ENCODE results near the gene FCER2.

The FCER2 gene

DNA sequence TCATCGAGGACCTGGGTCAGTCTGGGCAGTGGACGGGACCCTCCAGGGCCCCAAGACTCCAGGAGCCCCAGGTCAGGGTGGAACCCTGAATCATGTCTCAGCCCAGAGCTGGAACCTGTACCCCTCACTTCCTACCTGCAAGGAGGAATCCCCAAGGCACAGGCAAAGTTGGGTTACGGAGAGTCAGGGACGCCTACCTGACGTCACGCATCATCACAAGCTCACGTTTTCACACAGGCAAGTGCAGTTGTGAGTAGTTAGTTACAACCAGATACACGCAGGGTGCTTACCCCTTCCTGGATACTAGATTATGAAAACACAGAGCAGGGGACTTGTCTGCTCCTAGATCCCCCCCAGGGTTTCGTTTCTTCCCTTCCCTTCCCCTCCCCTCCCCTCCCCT lies 31.1 kb downstream of the FCER2 start:
- Histone ChIP-seq H3K9me3 (ENCODE audit: control insufficient read depth in 5 of 5, low read length in 5 of 5) (peaks cover 0 to 7% (median 5%) of the 10 kb centered on the region in 5 donors), H3K27ac (ENCODE audit: low read depth, low read length) (no peak overlapping the region), H3K4me3 (ENCODE audit: low read depth in 1 of 5, low read length in 5 of 5) (no peak overlapping the region), H3K36me3 (ENCODE audit: control insufficient read depth in 5 of 5, insufficient read depth in 5 of 5, low read length in 5 of 5) (no peaks in the 10 kb centered on the region), H3K27me3 (ENCODE audit: control insufficient read depth in 5 of 5, insufficient read depth in 4 of 5, low read length in 5 of 5) (peaks cover 4 to 23% (median 20%) of the 10 kb centered on the region in 5 donors), H3K9ac (ENCODE audit: low read length in 5 of 5) (no peak overlapping the region), H3K4me1 (ENCODE audit: control insufficient read depth in 5 of 5, insufficient read depth in 5 of 5, low read length in 5 of 5) (peaks cover 0 to 5% (median 0%) of the 10 kb centered on the region in 5 donors)

DNA sequence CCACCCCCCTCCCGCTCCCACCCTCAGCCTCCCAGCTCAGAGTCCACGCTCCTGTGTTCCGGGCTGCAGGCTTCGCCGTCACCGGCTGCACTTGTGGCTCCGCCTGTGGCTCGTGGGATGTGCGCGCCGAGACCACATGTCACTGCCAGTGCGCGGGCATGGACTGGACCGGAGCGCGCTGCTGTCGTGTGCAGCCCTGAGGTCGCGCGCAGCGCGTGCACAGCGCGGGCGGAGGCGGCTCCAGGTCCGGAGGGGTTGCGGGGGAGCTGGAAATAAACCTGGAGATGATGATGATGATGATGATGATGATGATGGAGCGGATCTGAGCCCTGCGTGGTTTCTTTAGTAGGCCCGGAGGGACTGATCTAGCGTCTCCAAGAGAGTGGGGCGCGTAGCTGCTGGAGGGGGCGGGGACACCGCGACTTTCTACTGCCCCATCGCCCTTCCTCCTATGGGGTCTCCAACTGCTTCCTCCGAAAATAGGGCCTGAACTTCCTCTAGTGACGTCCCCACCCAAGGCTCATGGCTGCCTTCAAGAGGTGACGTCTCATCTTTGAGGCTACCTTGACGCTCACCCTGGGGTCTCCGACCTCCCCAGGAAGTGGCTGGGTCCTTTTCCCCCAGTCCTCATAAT lies 31.7 kb downstream of the FCER2 start:
- Histone ChIP-seq H3K4me1 (ENCODE audit: control insufficient read depth in 5 of 5, insufficient read depth in 5 of 5, low read length in 5 of 5) (peaks cover 0 to 5% (median 0%) of the 10 kb centered on the region in 5 donors), H3K9me3 (ENCODE audit: control insufficient read depth in 5 of 5, low read length in 5 of 5) (peaks cover 0 to 7% (median 5%) of the 10 kb centered on the region in 5 donors), H3K36me3 (ENCODE audit: control insufficient read depth in 5 of 5, insufficient read depth in 5 of 5, low read length in 5 of 5) (no peaks in the 10 kb centered on the region), H3K27ac (ENCODE audit: low read depth, low read length) (no peak overlapping the region), H3K4me3 (ENCODE audit: low read depth in 1 of 5, low read length in 5 of 5) (peak overlapping the region in 1 of 5 donors; percentile 32), H3K27me3 (ENCODE audit: control insufficient read depth in 5 of 5, insufficient read depth in 4 of 5, low read length in 5 of 5) (peaks cover 4 to 23% (median 20%) of the 10 kb centered on the region in 5 donors), H3K9ac (ENCODE audit: low read length in 5 of 5) (no peak overlapping the region)

DNA sequence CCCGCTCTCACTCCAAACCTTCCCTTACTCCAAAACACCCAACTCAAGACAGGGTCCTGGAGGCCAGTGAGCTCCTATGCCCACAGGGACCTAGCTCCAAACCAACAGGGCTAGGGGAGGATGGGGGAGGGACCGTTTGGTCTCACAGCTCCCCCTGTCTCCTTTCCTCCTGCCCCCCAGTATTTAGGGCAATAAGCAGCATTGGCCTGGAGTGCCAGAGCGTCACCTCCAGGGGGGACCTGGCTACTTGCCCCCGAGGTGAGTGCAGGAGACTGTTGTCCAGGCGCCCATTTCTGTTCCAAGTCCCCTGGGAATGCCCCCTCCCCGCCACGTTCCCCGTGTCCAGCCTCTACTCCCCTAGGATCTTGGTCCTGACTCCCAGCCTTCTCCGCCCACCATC lies 32.3 kb downstream of the FCER2 start:
- Histone ChIP-seq H3K27ac (ENCODE audit: low read depth, low read length) (no peak overlapping the region), H3K27me3 (ENCODE audit: control insufficient read depth in 5 of 5, insufficient read depth in 4 of 5, low read length in 5 of 5) (peaks cover 4 to 23% (median 20%) of the 10 kb centered on the region in 5 donors), H3K9ac (ENCODE audit: low read length in 5 of 5) (no peak overlapping the region), H3K4me1 (ENCODE audit: control insufficient read depth in 5 of 5, insufficient read depth in 5 of 5, low read length in 5 of 5) (peaks cover 0 to 5% (median 0%) of the 10 kb centered on the region in 5 donors), H3K9me3 (ENCODE audit: control insufficient read depth in 5 of 5, low read length in 5 of 5) (peaks cover 0 to 7% (median 5%) of the 10 kb centered on the region in 5 donors), H3K36me3 (ENCODE audit: control insufficient read depth in 5 of 5, insufficient read depth in 5 of 5, low read length in 5 of 5) (no peaks in the 10 kb centered on the region), H3K4me3 (ENCODE audit: low read depth in 1 of 5, low read length in 5 of 5) (no peak overlapping the region)

DNA sequence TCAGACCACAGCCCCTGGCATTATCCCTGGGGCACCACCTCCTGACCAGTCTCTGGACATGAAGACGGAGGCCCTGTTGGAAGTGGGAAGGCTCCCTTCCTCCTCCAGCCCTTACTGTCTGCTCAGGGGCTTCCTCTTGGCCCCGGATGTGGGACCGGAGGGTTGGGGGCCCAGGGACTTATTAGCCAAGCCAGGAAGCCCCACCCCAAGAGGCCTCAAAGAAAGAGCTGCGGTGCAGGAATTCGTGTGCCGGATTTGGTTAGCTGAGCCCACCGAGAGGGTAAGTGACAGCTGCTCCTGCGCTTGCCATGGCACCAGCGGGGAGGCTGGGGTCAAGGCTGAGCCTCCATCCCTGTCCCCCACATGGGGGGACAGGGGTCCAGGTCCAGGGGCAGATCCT lies 33.1 kb downstream of the FCER2 start, which contains the start of gene RETN:
Gene RETN (plus strand): TSS at position 208 of the 400 bp plus-strand sequence. CDS start 278 bp downstream, outside the sequence.
- Histone ChIP-seq H3K9ac (ENCODE audit: low read length in 5 of 5) (no peak within 1 kb of the TSS), H3K4me1 (ENCODE audit: control insufficient read depth in 5 of 5, insufficient read depth in 5 of 5, low read length in 5 of 5) (peaks cover 0 to 3% (median 0%) of the 10 kb centered on the region in 5 donors), H3K27ac (ENCODE audit: low read depth, low read length) (no peak within 1 kb of the TSS), H3K27me3 (ENCODE audit: control insufficient read depth in 5 of 5, insufficient read depth in 4 of 5, low read length in 5 of 5) (peaks cover 4 to 27% (median 20%) of the 10 kb centered on the region in 5 donors), H3K9me3 (ENCODE audit: control insufficient read depth in 5 of 5, low read length in 5 of 5) (peaks cover 0 to 5% (median 2%) of the 10 kb centered on the region in 5 donors), H3K4me3 (ENCODE audit: low read depth in 1 of 5, low read length in 5 of 5) (no peak within 1 kb of the TSS), H3K36me3 (ENCODE audit: control insufficient read depth in 5 of 5, insufficient read depth in 5 of 5, low read length in 5 of 5) (no peaks in the 10 kb centered on the region)

DNA sequence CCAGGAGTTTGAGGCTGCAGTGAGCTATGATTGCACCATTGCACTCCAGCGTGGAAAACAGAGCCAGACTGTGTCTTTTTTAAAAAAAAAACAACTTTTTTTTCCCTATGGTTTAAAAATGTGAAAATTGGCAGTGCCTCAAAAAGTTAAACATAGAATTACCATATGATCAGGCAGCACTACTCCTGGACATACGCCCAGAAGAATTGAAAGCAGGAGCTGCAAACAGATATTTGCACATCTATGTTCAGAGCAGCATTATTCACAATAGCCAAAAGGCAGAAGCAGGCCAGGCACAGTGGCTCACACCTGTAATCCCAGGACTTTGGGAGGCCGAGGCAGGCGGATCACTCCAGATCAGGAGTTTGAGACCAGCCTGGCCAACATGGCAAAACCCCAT lies 36.9 kb downstream of the FCER2 start:
- H3K27me3 ChIP-seq (ENCODE audit: control insufficient read depth in 5 of 5, insufficient read depth in 4 of 5, low read length in 5 of 5), result peaks cover 0 to 16% (median 6%) of the 10 kb centered on the region in 5 donors
- no peaks in the 10 kb centered on the region for H3K36me3 ChIP-seq (ENCODE audit: control insufficient read depth in 5 of 5, insufficient read depth in 5 of 5, low read length in 5 of 5)

DNA sequence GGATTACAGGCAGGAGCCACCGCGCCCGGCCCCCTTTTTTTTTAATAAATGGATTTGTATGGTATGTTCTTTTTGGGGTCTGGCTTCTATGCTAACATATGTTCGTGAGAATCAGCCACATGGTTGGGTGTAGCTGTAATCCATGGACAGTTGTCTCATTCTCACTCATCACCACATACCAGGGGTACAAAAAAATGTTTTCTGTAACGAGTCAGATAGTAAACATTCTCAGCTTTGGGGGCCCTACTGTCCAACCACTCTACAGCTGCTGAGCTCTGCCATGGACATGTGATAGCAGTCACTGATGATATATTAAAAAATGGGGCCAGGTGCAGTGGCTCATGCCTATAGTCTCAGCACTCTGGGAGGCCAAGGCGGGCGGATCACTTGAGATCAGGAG lies 38.2 kb downstream of the FCER2 start:
- peaks cover 0 to 7% (median 0%) of the 10 kb centered on the region in 5 donors for H3K27me3 ChIP-seq (ENCODE audit: control insufficient read depth in 5 of 5, insufficient read depth in 4 of 5, low read length in 5 of 5)
- no peaks in the 10 kb centered on the region for H3K9me3 ChIP-seq (ENCODE audit: control insufficient read depth in 5 of 5, low read length in 5 of 5)
- H3K36me3 ChIP-seq (ENCODE audit: control insufficient read depth in 5 of 5, insufficient read depth in 5 of 5, low read length in 5 of 5), result no peaks in the 10 kb centered on the region
- H3K4me3 ChIP-seq (ENCODE audit: low read depth in 1 of 5, low read length in 5 of 5), result no peak overlapping the region
- H3K27ac ChIP-seq (ENCODE audit: low read depth, low read length), result no peak overlapping the region
- no peak overlapping the region for H3K9ac ChIP-seq (ENCODE audit: low read length in 5 of 5)
- no peaks in the 10 kb centered on the region for H3K4me1 ChIP-seq (ENCODE audit: control insufficient read depth in 5 of 5, insufficient read depth in 5 of 5, low read length in 5 of 5)

More for the DNA sequence above, 36.9 kb downstream of the FCER2 start:
- no peak overlapping the region for H3K9ac ChIP-seq (ENCODE audit: low read length in 5 of 5)
- no peaks in the 10 kb centered on the region for H3K9me3 ChIP-seq (ENCODE audit: control insufficient read depth in 5 of 5, low read length in 5 of 5)
- H3K4me1 ChIP-seq (ENCODE audit: control insufficient read depth in 5 of 5, insufficient read depth in 5 of 5, low read length in 5 of 5), result peaks cover 0 to under 1% (median 0%) of the 10 kb centered on the region in 5 donors
- no peak overlapping the region for H3K27ac ChIP-seq (ENCODE audit: low read depth, low read length)
- H3K4me3 ChIP-seq (ENCODE audit: low read depth in 1 of 5, low read length in 5 of 5), result no peak overlapping the region

DNA sequence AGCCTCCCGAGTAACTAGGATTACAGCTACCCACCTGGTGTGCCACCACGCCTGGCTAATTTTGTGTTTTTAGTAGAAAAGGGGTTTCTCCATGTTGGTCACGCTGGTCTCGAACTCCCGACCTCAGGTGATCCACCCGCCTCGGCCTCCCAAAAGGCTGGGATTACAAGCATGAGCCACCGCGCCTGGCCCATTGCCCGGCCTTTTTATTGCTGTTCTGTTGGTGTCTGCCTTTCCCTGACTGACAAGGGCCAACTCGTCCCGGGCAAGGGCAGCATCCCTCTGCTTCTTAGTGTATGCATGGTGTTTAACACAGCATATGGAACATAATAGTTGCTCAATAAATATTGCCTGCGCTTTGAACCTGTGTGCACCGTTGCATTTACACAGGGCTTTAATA lies 39.3 kb downstream of the FCER2 start:
- Histone ChIP-seq H3K4me3 (ENCODE audit: low read depth in 1 of 5, low read length in 5 of 5) (no peak overlapping the region), H3K4me1 (ENCODE audit: control insufficient read depth in 5 of 5, insufficient read depth in 5 of 5, low read length in 5 of 5) (peaks cover 0 to 5% (median 0%) of the 10 kb centered on the region in 5 donors), H3K36me3 (ENCODE audit: control insufficient read depth in 5 of 5, insufficient read depth in 5 of 5, low read length in 5 of 5) (no peaks in the 10 kb centered on the region), H3K27me3 (ENCODE audit: control insufficient read depth in 5 of 5, insufficient read depth in 4 of 5, low read length in 5 of 5) (peaks cover 0 to 7% (median 0%) of the 10 kb centered on the region in 5 donors), H3K9me3 (ENCODE audit: control insufficient read depth in 5 of 5, low read length in 5 of 5) (no peaks in the 10 kb centered on the region), H3K9ac (ENCODE audit: low read length in 5 of 5) (no peak overlapping the region), H3K27ac (ENCODE audit: low read depth, low read length) (no peak overlapping the region)

DNA sequence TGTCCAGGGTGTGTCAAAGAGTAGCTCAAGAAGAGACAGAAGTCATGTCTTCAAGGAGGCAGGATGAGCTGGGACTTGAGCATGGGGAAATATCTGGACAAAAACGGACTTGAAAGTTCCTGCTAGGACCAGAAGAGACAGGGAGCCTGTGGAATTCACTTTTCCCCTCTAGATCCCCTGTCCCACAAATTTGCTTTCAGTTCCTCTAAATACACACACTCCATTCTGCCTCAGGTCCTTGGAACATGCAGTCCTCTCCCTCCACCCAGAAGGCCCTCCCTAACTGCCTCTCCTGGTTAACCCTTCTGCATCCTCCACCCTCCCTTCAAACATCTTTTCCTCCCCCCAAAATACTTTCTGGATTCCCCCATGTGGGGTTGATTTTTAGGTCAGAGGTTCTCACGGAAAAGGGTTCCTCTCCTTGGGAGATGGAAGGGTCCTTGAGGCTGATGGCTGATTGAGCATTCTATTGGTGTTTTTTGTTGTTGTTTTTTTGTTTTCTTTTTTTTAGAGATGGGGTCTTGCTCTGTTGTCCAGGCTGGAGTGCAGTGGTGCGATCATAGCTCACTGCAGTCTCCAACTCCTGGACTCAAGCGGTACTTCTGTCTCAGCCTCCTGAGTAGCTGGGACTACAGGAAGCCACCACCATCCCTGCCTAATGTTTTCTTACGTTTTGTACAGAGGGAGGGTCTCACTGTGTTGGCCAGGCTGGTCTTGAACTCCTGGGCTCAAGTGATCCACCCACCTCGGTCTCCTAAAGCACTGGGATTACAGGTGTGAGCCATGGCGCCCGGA lies 40.0 kb downstream of the FCER2 start:
- Histone ChIP-seq H3K4me1 (ENCODE audit: control insufficient read depth in 5 of 5, insufficient read depth in 5 of 5, low read length in 5 of 5) (peaks cover 0 to 5% (median 0%) of the 10 kb centered on the region in 5 donors), H3K27ac (ENCODE audit: low read depth, low read length) (no peak overlapping the region), H3K9ac (ENCODE audit: low read length in 5 of 5) (no peak overlapping the region), H3K4me3 (ENCODE audit: low read depth in 1 of 5, low read length in 5 of 5) (no peak overlapping the region), H3K27me3 (ENCODE audit: control insufficient read depth in 5 of 5, insufficient read depth in 4 of 5, low read length in 5 of 5) (peaks cover 0 to 7% (median 0%) of the 10 kb centered on the region in 5 donors), H3K9me3 (ENCODE audit: control insufficient read depth in 5 of 5, low read length in 5 of 5) (no peaks in the 10 kb centered on the region), H3K36me3 (ENCODE audit: control insufficient read depth in 5 of 5, insufficient read depth in 5 of 5, low read length in 5 of 5) (no peaks in the 10 kb centered on the region)

DNA sequence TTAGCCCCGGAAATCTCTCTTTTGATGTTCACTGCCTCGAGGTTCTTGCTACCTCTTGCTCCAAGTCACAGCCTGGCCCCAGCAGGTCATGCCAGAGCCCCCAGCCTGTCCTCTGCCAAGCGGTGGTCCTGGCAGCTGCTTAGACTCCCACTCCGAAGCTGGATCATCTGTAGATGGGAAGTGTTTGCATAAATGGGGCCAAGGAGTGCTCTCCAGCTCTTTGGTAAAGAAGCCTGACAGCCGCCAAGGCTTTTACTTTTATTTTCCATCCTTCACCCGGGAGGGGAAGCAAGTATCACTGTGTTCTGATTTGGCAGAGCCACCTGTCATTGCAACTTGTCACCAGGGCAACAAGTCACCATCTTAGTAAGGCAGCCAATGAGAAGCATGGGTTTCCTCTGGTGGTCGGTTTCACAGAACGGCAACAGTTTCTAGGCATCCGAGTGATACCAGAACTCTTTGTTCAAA lies 43.7 kb downstream of the FCER2 start:
- no peaks in the 10 kb centered on the region for H3K9me3 ChIP-seq (ENCODE audit: control insufficient read depth in 5 of 5, low read length in 5 of 5)
- H3K36me3 ChIP-seq (ENCODE audit: control insufficient read depth in 5 of 5, insufficient read depth in 5 of 5, low read length in 5 of 5), result no peaks in the 10 kb centered on the region
- H3K27me3 ChIP-seq (ENCODE audit: control insufficient read depth in 5 of 5, insufficient read depth in 4 of 5, low read length in 5 of 5), result peaks cover 0 to 4% (median 0%) of the 10 kb centered on the region in 5 donors
- H3K27ac ChIP-seq (ENCODE audit: low read depth, low read length), result no peak overlapping the region
- no peak overlapping the region for H3K9ac ChIP-seq (ENCODE audit: low read length in 5 of 5)
- H3K4me1 ChIP-seq (ENCODE audit: control insufficient read depth in 5 of 5, insufficient read depth in 5 of 5, low read length in 5 of 5), result peaks cover 0 to 5% (median 0%) of the 10 kb centered on the region in 5 donors
- H3K4me3 ChIP-seq (ENCODE audit: low read depth in 1 of 5, low read length in 5 of 5), result no peak overlapping the region
